SW 1271 (cell line): Measurements from ENCODE around the gene EPHA1.
A peak's percentile ranks its signal among the peaks of the same experiment; 100 is the strongest.

ENCODE experiments used
- DNase-seq, 2 experiments: peaks; one replicate each; lab custom pipeline; 2025; lab: John Stamatoyannopoulos, UW

Gene EPHA1

GRCh38 chr7:143372070-143372469 is 36.6 kb downstream of the EPHA1 start:
- peak in 1 of 2 experiments; percentile 34 for DNase-seq

GRCh38 chr7:143369678-143370651 is 38.7 kb downstream of the EPHA1 start:
- no peak for DNase-seq

DNA sequence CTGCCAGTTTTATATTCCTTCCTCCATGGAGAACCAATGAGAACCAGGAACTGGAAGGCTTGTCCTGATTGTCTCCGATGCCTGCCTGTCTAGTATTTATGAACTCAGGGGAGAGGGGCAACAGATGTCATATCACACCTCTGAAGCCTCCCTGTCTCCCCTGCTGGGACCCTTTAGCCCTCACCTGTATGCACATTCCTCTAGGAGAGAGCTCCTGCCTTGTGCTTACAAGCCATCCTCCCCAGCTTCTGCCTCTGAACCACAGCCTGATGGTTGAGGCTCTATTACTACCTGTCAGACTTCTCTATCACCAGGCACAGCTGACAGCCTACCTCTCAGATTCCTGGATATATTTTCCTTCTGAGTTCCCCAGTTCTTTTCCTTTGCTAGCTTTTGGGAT is 40.3 kb downstream of the EPHA1 start:
- no peak for DNase-seq

- no peak for DNase-seq
Measured at GRCh38 chr7:143367972-143368371, 40.7 kb downstream of the EPHA1 start.

DNA sequence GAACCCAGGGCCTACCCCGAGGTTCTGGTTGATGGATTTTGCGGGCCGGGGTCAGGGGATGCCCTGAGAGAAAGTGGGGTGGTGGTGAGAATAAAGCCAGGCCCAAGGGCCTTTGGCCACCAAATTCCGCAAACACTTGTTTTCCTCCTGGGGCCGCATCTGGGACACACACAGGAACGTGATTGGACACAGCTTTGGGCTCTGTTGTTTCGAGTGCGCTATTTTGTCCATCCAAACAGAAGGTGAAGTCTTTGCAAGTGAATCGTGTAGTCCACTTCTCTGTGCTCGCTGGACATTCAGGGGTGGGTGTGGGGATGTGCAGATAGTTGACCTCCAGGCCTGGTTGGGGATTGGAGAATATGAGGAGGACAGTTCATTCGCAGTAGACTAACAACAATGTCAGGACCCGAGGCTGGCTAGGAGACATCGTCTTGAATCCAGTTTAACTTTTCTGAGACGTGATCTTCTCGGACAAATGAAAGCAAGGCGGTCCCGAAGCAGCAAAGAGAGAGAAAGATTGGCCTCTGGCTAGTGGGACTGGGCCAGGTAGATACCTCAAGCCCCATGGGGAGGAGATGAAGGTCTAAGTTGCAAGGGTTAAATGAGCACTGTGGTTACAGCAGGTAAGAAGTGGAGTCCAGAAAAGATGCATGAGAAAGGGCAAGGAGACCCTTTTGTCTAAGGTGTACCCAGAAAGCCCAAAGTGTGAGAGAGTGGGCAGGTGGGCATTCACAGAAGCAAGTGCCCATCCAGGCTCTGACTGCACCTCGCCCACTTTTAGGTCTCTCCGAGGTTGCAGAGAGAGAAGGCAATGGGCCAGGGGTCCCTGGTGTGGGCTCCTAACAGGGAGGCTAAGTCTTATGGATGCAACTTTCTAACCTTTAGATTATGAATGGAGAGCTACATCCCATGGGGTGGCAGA is 45.4 kb downstream of the EPHA1 start:
- DNase-seq = no peak

GRCh38 chr7:143362131-143363015 is 46.3 kb downstream of the EPHA1 start, which contains the start of gene FAM131B:
Gene FAM131B (minus strand): TSS chr7:143362713. CDS start chr7:143362603, 110 bp downstream.
- DNase-seq = no peak

DNA sequence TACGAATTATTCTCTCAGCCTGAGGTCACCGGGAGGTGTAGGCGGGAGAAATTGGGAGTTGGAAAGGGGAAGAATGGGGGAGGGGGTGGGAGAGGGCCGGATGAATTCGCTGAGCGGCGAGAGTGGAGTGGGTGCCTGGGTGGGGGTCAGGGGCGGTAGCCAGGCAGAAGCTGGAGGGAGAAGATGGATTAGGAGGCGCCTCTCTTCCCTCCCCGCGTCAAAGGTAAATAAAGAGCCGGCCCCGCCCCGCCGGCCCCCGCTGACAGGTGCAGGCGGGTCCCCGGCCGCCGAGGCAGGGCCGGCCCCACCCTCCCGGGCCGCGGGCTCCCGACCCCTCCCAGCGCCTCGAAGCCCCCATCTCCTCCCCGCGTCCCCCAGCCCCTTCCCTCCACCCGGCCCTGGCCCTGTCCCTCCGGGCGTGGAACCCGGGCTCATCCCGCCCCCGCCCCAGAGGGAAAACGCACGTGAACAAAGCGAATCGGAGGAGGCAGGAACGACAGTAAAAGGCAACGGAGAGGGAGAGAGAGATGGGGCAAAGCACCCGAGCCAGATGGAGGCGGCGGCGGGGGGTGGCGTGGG is 47.0 kb downstream of the EPHA1 start:
- no peak for DNase-seq

DNA sequence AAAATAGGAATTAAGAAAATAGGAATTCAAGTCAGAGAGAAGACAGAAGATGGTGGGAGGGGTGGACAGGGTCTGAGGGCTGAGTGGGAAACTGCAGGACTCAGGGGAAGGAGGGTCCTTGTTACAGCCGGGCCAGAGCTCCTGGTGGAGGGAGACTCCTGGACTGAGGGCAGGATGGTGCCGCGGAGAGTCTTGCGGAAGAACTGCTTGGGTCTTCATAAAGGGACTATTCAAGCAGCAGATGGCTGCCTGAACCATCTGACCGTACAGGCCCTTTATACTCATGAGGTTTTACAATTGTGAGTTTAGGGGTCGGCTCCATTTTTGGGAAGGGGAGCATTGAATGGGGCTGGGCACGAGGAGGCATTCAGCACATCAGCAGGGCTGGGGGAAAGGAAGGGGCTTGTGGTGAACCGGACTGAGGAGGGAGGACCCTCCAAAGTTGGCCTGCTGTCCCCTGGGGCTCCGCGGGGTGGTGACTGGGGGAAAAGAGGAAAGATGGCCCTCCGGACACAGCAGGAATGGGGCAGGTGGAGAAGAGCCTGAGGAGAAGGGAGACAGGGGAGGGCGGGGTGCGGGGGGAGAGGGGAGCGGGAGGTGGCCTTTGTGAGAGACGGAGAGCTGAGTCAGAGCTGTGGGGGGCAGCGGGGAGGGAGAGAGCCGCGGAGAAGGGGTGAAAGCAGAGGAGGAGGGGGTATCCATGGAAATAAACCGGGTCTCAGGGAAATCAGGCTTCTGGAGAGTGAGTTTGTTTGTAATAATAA is 47.7 kb downstream of the EPHA1 start:
- DNase-seq = no peak

GRCh38 chr7:143359771-143360353 is 48.8 kb downstream of the EPHA1 start:
- DNase-seq = no peak

- no peak for DNase-seq
Measured at GRCh38 chr7:143358626-143359025, 50.0 kb downstream of the EPHA1 start.

- no peak for DNase-seq
Measured at GRCh38 chr7:143356414-143357050, 52.1 kb downstream of the EPHA1 start.

DNA sequence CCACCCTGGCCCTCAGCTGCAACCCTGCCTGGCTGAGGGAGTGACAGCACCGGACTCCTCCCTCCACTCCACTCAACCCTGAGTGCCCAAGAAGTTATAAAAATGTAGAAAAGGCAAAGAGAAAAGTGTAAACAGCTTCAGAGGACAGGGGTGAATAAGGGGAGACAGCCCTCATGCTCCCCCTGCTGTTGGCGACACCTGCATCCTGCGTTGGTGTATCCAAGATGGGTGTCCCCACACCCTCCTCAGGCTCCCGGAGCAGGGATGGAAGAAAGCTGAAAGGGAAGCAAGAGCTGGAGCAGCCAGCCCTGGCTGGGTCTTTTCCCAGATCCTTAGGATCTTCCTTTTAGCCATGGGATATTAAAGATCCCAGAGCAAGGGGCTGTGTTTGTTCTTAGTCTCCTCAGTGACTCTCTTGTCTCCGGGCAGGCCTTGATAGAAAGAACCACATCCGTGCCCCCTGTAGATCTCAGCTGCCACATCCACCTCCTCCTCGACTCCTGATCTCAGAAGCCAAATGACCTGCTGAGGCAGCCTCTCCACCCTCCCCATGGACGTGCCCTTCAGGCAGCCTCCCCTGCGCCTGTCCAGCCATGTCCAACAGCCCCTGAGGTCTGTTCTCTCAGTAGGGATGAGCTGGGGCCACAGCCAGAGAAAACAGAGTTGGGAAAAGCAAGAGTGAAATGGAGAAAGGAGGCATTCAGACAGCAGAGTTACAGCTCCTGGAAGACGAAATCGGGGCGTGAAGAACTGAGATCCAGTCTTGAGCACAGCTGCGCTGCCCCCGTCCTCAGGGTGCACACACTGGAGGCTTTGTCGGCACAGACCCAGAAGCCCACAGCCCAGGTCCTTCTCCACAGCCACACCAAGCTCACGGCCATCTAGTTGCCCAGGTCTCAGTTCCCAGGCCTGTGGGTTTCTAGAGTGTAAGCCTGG is 52.9 kb downstream of the EPHA1 start:
- DNase-seq = no peak

DNA sequence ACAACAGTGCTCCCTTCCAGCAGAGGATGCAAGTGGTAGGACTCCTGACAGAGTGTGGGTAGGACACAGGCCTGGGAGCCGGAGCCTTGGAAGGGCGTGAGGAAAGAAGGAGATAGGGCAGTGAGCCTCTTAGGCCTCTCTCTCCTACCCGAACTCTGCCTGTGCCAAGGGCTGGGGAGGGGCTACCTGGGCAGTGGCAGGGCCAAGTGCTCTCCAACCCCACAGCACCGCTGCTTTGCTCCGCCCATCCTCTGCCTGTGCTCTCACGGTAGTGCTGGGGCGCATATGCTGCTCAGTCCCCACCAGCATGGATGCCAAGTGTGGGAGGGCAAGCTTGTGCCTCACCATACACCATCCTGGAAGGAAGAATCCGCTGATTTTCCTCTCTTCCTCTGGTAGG is 53.7 kb downstream of the EPHA1 start:
- DNase-seq = no peak

GRCh38 chr7:143354376-143354775 is 54.3 kb downstream of the EPHA1 start:
- no peak for DNase-seq

- DNase-seq = no peak
Measured at GRCh38 chr7:143352531-143353002, 56.1 kb downstream of the EPHA1 start.

DNA sequence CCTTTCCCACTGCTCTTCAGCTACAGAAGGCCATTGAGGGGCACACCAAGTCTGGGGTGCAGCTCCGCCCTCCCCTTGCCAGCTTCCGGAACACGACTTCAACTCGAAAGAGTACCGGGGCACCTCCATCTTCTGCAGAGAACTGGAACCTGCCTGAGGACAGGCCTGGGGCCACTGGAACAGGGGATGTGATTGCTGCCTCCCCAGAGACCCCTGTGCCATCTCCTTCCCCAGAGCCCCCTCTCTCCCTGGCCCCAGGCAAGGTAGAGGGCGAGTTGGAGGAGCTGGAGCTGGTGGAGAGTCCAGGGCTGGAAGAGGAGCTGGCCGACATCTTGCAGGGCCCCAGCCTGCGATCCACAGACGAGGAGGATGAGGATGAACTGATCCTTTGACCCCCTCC is 57.1 kb downstream of the EPHA1 start:
- no peak for DNase-seq

DNA sequence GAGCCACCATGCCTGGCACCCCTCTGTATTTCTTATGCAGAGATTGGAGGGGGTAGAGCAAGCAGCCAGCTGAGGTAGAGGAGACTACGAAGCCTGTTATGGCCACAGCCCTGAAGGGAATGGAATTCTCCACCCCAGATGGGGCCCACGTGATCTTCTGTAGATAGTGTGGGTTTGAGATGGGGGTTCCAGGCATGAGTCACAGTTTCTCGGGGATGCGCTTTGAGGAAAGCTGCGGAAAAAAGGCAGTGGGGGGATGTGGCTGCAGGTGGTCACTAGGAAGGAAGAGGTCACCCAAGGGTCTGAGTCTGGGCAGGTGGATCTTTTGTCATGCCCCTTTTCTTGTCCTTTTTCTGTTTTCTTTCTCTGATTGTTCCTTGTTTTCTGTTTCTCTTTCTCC is 57.6 kb downstream of the EPHA1 start:
- no peak for DNase-seq

DNA sequence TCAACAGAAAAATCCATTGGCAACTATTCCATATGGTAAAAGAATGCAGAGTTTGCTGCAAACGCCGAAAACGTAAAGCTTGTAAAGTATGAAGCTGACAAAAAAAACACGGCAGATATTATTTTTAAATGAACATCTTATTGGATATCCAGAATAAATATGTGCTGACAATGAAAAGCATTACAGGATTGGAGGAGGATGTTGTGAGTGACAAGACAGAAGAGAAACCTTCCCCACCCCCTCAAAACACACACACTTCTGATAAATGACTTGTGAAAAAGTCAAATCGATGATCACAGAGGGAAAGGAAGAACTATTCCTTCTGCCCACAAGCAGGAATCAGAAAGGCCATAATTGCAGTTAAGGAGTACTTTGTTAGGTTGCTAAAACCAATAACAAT is 60.7 kb downstream of the EPHA1 start:
- no peak for DNase-seq
